Measurements from ENCODE around the gene TERC. TPM values are rescaled to one million over a fixed set of nuclear protein-coding genes. Genes with fewer than 3 reads are reported as not detected.
"Not testable (repeated sequence)": the region's sequence is repeated elsewhere in the genome, so short reads cannot be mapped to it uniquely, and the experiment has no call there.

The TERC gene
- total RNA-seq, 4 donors from 2014 or later = 54.1 to 206 (median 162) TPM

GRCh38 chr3:169754711-169755110, 10.1 kb downstream of the TERC start:
- TF ChIP-seq, protein P1, sequence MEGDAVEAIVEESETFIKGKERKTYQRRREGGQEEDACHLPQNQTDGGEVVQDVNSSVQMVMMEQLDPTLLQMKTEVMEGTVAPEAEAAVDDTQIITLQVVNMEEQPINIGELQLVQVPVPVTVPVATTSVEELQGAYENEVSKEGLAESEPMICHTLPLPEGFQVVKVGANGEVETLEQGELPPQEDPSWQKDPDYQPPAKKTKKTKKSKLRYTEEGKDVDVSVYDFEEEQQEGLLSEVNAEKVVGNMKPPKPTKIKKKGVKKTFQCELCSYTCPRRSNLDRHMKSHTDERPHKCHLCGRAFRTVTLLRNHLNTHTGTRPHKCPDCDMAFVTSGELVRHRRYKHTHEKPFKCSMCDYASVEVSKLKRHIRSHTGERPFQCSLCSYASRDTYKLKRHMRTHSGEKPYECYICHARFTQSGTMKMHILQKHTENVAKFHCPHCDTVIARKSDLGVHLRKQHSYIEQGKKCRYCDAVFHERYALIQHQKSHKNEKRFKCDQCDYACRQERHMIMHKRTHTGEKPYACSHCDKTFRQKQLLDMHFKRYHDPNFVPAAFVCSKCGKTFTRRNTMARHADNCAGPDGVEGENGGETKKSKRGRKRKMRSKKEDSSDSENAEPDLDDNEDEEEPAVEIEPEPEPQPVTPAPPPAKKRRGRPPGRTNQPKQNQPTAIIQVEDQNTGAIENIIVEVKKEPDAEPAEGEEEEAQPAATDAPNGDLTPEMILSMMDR (IDR thresholded peaks at IDR 0.05) = no peak
- no peak for DNase-seq (ENCODE audit: low spot score)
- ATAC-seq (ENCODE audit: low FRiP score) = no peak

DNA sequence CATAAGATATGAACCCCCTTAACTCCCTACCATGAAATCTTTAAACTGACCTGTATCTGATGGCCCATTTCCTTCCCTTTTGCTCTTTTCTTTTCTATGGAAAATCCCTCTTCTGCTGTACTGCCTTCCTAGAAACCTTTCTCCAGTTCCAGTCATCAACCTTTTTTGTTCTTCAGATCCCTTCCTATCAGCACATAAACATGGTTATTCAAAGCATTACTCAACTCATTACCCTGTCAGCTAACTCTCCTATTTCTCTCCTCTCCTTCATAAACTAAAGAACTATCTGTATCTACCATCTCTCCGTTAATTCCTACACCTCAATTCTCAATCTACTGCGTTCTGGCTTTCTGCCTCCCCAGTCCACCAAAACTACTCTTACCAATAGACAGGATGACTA, 13.0 kb downstream of the TERC start:
- TF ChIP-seq, protein P1 (IDR thresholded peaks at IDR 0.05) = no peak
- no peak for DNase-seq (ENCODE audit: low spot score)
- no peak for ATAC-seq (ENCODE audit: low FRiP score)

DNA sequence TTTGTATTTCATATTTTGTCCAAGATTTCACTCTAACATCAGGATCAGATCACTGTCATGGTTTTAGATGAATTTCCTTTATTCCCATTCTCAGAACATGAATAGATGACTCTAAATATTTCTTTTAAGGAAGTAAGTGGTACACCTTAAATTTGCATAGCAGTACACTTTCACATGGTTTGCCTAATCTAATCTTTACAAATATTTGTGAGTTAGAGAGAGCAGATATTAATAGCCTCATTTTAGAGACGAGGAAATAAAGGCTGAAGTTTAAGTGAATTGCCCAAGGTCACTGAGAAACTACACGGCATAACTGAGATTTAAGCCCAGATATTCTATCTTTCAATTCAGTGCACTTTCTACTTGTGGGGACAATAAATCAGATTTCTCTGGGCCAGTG, 14.2 kb downstream of the TERC start:
- TF ChIP-seq, protein P1 (IDR thresholded peaks at IDR 0.05) = no peak
- DNase-seq (ENCODE audit: low spot score) (no peak), ATAC-seq (ENCODE audit: low FRiP score) (no peak)

DNA sequence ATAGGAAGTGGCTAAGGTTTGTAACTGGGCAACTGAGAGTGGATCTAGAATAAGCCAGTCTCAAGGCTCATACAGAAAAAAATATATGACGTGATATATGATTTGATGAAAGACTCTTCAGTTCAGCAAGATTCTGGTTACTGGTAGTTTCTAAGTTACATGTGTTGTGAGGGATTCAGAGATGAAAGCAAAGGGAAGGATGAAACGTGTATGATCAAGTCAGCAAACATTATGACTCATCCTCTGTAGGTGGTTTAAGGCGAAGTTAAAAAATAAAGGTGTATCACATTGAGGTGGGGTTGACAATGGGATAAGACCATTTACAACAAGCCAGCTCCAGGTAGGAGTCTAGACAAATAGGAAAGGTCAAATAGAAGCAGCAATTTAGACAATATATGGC, 16.2 kb downstream of the TERC start:
- DNase-seq (ENCODE audit: low spot score) (no peak), ATAC-seq (ENCODE audit: low FRiP score) (no peak)

GRCh38 chr3:169746924-169747323, 17.9 kb downstream of the TERC start:
- ATAC-seq (ENCODE audit: low FRiP score) (no peak), DNase-seq (ENCODE audit: low spot score) (no peak)
- TF ChIP-seq, protein P1 (IDR thresholded peaks at IDR 0.05) = no peak

More for the DNA sequence above, 16.2 kb downstream of the TERC start:
- TF ChIP-seq, protein P1 (IDR thresholded peaks at IDR 0.05) = no peak

DNA sequence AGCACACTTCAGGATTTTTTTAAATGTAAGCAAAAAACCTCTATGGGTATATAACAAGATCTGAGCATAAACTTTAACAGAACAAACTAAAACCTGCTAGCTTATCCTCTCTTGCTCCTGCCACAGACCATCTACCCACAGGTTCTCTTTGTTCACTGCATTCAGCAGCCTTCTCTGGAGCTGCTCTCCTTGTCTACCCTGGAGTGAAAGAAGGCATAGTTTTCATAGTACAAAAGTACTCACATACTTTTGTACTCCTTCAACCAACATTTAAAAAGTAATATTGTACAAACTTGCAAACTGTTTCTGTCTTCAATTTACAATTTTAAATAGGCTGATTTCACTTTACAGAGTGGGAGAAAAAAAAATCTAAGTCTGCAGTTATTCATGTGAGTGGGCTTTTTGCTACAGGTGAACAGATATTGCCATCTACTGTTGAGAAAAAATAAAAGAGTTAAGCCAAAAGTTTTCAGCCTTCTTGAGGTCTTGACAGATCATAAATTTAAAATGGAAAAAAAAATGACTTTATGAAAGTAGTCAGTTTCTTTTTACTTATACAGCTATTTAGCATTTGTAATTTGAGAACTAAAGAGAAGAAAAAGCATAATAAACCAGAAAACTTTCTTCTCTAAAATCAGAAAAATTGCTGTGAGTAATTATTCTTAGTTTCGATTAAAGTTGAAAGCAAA, 20.4 kb downstream of the TERC start:
- DNase-seq (ENCODE audit: low spot score) (no peak), ATAC-seq (ENCODE audit: low FRiP score) (no peak)
- TF ChIP-seq, protein P1 (IDR thresholded peaks at IDR 0.05) = no peak

GRCh38 chr3:169739067-169739466, 25.8 kb downstream of the TERC start:
- TF ChIP-seq, protein P1 (IDR thresholded peaks at IDR 0.05) = no peak
- ATAC-seq (ENCODE audit: low FRiP score) (no peak), DNase-seq (ENCODE audit: low spot score) (no peak)

DNA sequence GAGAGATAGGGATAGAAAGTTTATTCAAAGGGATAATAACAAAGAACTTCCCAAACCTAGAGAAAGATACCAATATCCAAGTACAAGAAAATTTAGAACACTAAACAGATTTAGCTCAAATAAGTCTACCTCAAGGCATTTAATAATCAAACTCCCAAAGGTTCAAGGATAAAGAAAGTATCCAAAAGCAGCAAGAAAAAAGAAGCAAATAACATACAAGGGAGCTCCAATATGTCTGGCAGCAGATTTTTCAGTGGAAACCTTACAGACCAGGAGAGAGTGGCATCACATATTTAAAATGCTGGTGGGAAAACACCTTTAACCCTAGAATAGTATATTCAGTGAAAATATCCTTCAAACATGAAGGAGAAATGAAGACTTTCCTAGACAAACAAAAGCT, 33.0 kb downstream of the TERC start:
- DNase-seq (ENCODE audit: low spot score); ATAC-seq (ENCODE audit: low FRiP score): not testable (repeated sequence)

Measured in omental fat pad (tissue), 4 donors.